Liver (tissue), 3 donors: ENCODE results near the gene POLR3GL.

Experiments used
- CTCF ChIP-seq: fragments of 150-350 bp; IDR thresholded peaks from 2 replicates; pipeline ENCODE4 v1.5.1; 2017; ENCODE audit warnings: improper control_type of control experiment, low read depth, low read length; ENCODE audit not compliant: missing input control
- EGR1 ChIP-seq, 2 donors: IDR thresholded peaks; 2 replicates each; pipeline ENCODE4 v1.6.1; 2016 to 2018; ENCODE audit warnings: antibody characterized with exemption in 2 of 2, low read depth in 2 of 2
- GABPA ChIP-seq, 2 donors: IDR thresholded peaks in 1 of 2; conservative IDR thresholded peaks in 1 of 2; 2 replicates each; pipeline ENCODE4 v1.6.1; 2016; ENCODE audit warnings: antibody characterized with exemption in 2 of 2, mild to moderate bottlenecking in 1 of 2, moderate library complexity in 1 of 2
- HNF4G ChIP-seq: IDR thresholded peaks from 2 replicates; pipeline ENCODE4 v1.6.1; 2016; ENCODE audit warnings: antibody characterized with exemption
- MAX ChIP-seq: IDR thresholded peaks from 2 replicates; pipeline ENCODE4 v1.6.1; 2016; ENCODE audit warnings: antibody characterized with exemption
- RAD21 ChIP-seq, 2 donors: IDR thresholded peaks; 2 replicates each; pipeline ENCODE4 v1.6.1; 2016; ENCODE audit warnings: antibody characterized with exemption in 2 of 2, mild to moderate bottlenecking in 2 of 2
- REST ChIP-seq: IDR thresholded peaks from 2 replicates; pipeline ENCODE4 v1.6.1; 2016; ENCODE audit warnings: antibody characterized with exemption, mild to moderate bottlenecking
- RXRA ChIP-seq, 2 donors: IDR thresholded peaks; 2 replicates each; pipeline ENCODE4 v1.6.1; 2017 to 2018; ENCODE audit warnings: antibody characterized with exemption in 2 of 2, mild to moderate bottlenecking in 1 of 2
- SP1 ChIP-seq: IDR thresholded peaks from 2 replicates; pipeline ENCODE4 v1.6.1; 2018; ENCODE audit warnings: antibody characterized with exemption, mild to moderate bottlenecking
- TAF1 ChIP-seq: conservative IDR thresholded peaks from 2 replicates; pipeline ENCODE4 v1.6.1; 2016; ENCODE audit warnings: antibody characterized with exemption, mild to moderate bottlenecking
- YY1 ChIP-seq: IDR thresholded peaks from 2 replicates; pipeline ENCODE4 v1.6.1; 2016; ENCODE audit warnings: antibody characterized with exemption, mild to moderate bottlenecking
- ZBTB33 ChIP-seq: IDR thresholded peaks from 2 replicates; pipeline ENCODE4 v1.6.1; 2016; ENCODE audit warnings: antibody characterized with exemption
- donor health status: healthy.
- donor health status: healthy.

GRCh38 chr1:145962157-145963102 is 2.1 kb upstream of the POLR3GL start:
- TF ChIP-seq CTCF (no peak), RXRA (IDR thresholded peaks at IDR 0.05) (no peak), REST (no peak), TAF1 (no peak), SP1 (no peak), YY1 (no peak), GABPA (IDR thresholded peaks at IDR 0.05 in 1 of 2, conservative IDR thresholded peaks at IDR 0.05 in 1 of 2) (no peak), MAX (no peak), RAD21 (IDR thresholded peaks at IDR 0.05) (no peak), ZBTB33 (no peak), HNF4G (no peak), EGR1 (IDR thresholded peaks at IDR 0.05; ENCODE audit: low read depth in 2 of 2) (no peak)
